Hematopoietic multipotent progenitor cell treated with erythropoietin and hydrocortisone succinate and interleukin-3 and kit ligand, for 8 days (in vitro differentiated cells): Measurements from ENCODE around the gene LSAMP.
"Not testable (repeated sequence)": the region's sequence is repeated elsewhere in the genome, so short reads cannot be mapped to it uniquely, and the experiment has no call there.

Experiments used
- DNase-seq: peaks from one replicate; pipeline ENCODE4 v3.0.0-alpha.2; 2015

LSAMP gene

DNA sequence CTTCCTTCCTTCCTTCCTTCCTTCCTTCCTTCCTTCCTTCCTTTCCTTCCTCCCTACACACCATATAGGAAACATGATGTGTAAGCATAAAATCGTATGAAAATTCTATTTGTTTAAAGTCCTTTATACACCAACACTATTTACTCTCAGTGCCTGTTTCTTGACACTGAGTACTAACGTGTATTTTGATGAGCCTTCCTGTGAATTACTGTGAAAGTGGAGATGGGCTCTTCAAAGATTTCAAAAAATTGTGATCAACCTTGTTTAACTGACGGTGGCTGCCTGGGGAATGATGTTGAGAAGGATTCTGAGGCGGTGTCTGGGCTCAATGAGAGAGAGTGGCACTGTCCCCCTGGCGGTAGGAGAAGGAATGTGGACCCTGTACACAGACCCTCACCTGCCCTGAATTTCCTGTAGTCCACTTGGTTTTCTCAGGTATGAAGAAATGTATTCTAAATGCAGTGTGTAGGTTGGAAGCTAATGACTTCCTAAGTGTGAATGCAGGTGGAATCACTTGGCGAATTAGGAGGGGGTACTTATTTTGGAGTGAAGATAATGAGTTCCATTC, 584.0 kb downstream of the LSAMP start:
- no peak for DNase-seq

DNA sequence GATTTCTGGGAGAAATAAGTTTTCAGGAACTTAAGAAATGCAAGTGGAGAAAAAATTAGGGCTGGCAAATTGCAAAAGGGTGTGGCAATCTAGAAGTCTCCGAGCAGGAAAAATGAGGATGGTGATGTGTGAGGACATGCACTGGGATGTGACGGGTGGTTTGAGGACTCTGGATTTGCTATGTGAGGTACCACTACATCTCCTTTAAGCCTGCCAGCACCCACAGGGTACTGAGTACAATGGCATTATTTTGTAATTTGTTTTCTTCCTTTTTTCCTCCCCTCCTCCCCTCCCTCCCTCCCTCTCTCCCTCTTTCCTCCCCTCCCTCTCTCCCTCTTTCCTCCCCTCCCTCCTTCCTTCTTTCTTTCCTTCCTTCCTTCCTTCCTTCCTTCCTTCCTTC, 584.5 kb downstream of the LSAMP start:
- no peak for DNase-seq

- no peak for DNase-seq
Observed at GRCh38 chr3:115859002-115859807, 586.1 kb downstream of the LSAMP start.

DNA sequence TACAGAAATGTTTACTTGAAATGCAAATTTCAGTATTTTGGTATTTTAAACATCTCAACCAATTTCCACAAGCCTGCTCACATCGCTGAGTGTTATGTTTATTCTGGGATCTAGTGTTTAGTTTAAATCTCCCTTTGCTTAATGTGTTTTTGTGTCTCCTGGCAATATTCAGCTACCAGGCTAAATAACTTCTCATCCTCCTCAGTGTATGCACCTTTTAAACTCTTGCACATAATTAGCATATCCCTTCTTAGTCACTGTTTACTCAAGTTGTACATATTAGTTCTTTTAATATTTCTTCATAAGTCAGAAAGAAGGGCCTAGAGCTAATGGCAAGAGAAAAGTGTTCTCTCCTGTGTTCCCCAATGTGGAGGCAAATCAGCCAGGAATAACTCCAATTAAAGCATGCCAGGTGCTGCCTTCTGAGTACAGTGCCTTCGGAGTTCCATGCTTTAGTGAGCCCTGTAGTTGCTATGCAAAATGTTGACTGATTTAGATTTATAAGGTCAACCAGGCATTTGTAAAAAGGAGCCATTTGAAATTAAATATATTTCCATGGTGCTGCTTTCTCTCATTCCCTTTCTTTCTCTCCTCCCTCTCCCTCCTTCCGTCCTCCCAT, 587.7 kb downstream of the LSAMP start:
- DNase-seq = no peak

DNA sequence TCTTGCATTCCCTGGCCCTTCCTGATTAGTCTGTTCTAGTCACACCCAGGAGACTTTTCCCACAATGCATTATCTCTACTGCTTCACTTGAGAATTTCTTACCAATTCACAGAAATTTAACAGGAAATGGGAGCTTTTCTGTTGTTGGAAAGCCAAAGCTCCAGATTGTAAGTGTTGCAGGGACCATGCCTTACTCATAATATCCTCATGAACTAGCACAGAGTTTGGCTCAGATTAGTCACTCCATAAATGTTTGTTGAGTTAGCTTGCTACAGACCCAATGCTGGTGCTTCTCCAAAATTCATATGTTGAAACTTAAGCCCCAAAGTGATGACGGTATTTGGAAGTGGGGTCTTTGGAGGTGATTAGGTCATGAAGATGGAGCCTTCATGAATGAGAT, 589.4 kb downstream of the LSAMP start:
- DNase-seq = no peak

- no peak for DNase-seq
Observed at GRCh38 chr3:115853104-115853503, 592.2 kb downstream of the LSAMP start.

- DNase-seq = no peak
Observed at GRCh38 chr3:115852278-115852677, 593.0 kb downstream of the LSAMP start.

DNA sequence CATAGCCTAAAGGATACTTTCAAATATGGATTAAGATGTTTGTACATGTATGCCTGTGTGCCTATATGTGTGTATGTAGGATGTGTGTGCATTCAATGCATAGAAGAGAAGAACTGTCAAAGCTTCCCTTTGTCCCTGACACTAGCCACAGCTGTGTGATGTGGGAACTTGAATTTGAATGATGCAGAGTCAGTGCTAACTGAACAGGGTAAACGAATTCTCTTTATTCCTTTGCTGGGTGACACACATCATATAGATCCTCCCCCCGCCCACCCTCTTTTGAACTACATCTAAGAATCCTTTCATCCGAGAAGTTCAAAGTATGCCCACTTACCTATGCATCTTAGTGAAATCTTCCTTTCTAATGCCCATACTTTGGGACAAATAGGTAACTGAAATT, 593.7 kb downstream of the LSAMP start:
- DNase-seq = no peak

DNA sequence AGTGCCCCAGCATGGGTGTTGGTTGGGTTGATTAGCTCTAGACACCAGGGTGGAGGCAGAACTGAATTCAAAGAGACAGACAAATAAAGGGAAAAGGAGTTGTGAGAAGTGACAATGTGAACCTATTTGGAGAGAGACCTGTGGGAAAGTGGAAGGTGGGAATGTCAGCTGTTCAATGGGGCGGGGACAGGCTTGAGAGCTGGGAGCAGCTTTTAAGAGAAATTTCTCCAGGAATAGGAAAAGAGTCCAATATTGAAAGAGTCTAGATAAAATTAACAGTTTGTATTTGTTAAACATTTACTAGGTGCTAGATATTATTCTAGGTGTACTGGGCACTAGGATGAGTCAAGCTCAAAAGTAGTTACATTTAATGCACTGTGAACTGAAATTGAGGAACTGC, 596.6 kb downstream of the LSAMP start:
- DNase-seq = no peak

DNA sequence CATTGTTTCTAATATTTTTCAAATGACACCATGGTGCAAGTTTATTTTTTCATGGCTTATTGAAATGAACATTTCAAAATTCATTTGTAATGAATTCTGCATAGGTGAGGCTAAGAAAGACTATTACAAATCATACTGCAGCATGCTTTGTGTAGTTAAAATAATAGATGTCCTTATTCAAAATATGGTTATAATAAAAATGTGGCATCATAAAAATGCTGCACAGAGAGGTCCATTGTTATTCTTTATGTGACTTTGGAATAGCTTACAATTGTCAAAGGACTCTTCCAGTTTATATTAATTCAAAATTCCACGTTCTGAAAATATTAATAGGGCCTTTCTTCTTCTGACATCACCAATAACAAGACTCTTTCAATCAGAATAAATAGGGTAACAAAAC, 599.3 kb downstream of the LSAMP start:
- DNase-seq = no peak

DNA sequence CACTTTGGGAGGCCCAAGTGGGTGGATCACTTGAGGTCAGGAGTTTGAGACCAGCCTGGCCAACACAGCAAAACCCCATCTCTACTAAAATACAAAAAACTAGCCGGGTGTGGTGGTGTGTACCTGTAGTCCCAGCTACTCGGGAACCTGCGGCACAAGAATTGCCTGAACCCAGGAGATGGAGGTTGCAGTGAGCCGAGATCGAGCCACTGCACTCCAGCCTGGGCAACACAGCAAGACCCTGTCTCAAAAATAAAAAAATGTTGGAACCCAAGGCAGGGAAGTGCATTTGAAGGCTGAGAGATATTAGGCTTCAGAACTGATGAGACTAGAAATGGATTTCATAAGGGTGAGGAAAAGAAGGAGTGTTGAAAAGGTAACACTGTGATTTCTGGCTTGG, 600.6 kb downstream of the LSAMP start:
- DNase-seq = not testable (repeated sequence)

- DNase-seq = no peak
Observed at GRCh38 chr3:115843206-115843605, 602.1 kb downstream of the LSAMP start.

GRCh38 chr3:115839246-115839645, 606.0 kb downstream of the LSAMP start:
- DNase-seq = no peak

GRCh38 chr3:115838786-115839185, 606.5 kb downstream of the LSAMP start:
- DNase-seq = no peak

DNA sequence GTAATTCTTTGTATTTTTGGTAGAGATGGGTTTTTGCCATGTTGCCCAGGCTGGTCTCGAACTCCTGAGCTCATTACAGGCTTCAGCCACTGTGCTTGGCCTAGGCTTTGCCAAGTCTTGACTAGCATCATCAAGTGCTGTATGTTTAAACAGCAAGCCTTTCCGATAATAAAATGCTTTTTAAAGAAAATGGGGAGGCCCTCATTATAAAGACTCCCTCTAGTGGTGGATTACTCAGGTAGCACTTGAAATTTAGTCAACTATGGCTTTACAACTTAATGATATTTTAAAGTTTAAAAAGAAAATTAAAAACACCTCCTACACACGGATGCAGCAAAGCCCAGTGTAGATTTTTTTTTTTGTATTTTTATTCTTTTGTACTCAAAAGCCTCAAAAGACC, 608.3 kb downstream of the LSAMP start:
- peak; percentile 26 for DNase-seq

DNA sequence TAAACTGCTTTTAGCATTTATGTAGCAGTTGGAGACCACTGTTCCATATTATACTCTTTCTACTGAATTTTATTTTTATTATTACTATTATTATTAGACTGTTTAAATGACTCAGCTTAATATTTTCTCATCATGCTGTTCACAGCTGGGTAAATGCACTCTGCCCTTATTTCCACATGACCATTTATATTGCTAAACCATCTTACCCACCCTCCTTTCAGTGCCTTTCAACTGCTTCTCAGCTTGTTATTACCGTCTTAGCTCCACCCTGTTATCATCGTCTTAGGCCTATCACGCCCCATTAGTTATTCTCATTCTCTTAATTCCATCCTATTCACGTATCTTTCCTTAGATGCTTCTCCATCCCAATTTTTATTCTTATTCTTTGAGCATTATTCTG, 609.3 kb downstream of the LSAMP start:
- no peak for DNase-seq

GRCh38 chr3:115834068-115834467, 611.2 kb downstream of the LSAMP start:
- no peak for DNase-seq

GRCh38 chr3:115833074-115833473, 612.2 kb downstream of the LSAMP start:
- no peak for DNase-seq

DNA sequence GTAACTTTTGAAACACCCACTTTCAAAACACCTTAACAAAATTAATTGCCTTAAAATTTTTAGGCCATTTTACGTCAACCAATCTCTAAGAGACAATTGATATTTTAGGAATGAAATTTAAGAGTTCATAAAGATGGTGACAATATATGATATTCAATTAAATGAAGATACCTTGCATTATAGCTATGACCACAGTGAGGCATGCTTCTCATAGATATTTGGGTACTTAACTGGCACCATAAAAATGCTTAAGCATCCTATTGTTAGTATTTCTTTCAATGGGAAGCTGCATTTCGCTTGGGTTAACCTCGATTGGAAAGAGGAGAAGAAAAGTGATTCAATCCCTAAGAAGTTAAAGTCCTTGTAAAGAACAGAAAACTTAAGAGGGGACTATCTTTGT, 613.0 kb downstream of the LSAMP start:
- DNase-seq = no peak

DNA sequence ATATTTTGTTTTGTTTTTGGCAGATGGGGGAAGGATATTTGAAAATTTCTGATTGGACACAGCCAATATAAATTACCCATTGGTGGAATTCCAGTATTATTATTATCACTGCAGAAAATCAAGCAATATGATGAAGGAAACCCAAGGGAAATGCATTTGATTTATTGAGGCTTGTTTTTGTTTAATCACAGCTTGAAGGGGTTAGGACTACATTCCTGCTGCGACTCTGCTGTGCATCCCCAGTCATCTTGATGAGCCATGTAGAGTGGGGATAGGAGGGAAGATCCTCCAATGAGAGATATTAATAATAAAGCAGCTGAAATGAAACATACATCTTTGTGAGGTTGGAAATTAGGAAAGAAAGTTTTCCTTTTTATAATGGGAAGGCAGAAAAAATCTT, 613.4 kb downstream of the LSAMP start:
- DNase-seq = no peak

DNA sequence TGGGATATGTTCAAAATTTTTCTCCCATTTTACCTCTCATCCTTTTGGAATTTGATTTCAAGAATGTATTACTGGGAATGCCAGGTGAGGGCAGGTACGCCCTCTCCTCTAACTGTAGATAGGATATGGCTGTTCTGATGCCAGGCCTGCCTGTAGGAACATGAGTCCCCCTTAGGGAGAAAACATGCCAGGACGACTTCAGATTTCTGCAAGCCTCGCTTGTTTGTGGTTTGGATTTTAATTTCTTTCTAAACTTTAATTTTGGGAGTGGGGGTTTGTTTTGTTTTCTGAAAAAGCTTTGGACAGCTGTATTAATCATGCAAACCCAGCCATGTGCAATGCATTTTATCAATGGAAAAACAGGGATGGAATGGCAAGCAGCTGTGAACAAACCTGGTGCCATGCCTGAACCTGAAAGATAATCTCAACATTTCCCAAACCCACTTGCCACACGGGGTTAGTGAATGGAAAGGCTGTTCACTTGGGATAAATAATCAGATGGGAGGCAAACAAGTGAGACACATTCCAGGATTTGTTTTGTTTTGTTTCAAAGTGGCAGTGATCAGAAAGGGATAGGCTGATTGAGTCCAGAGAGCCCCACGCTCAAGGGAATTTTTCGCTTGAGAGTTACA, 614.4 kb downstream of the LSAMP start:
- no peak for DNase-seq

DNA sequence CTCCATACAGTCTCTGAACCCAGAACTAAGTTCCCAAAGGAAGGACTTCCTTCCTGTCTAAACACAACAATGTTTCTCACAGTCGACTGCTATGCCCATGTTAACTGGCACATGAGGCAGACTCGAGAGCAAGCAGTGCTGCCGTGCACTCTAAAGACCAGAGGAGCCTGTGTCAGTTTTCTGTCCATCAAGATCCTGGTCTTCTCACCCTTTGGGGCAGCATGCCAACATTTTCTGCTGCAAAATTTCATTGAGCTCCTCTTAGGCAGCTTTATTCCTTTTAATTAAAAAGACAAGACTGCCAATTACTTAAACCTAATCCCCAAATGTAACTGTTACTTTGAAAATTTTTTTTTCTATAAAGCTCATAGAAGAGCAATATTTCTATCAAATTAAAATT, 616.9 kb downstream of the LSAMP start:
- no peak for DNase-seq

DNA sequence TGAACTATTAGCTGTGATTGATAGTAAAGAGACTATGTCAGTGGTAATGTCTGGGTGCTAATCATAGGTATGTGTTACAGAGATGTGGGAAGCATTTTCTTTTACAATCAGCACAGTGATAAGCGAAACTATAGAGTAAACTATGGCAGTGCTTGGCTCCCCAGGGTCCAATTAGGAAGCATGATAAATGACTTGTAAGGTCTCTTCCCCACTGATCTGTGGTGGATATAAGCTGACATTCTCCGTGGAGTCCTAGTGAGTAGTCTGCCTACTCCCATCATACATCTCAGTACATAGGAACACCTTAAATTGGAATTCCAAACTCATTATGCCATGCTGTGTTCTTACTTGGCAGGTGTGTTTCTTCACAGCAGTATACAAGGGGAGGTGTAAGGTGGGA, 617.8 kb downstream of the LSAMP start:
- no peak for DNase-seq

GRCh38 chr3:115825046-115825445, 620.2 kb downstream of the LSAMP start:
- no peak for DNase-seq
